HEK293 (cell line): ENCODE measurements around the gene SLC2A11.

ENCODE experiments used
- HOXD13 ChIP-seq: sonication (generic); formaldehyde crosslinking; IDR thresholded peaks from 2 replicates; pipeline ENCODE4 v1.8.0; 2022; ENCODE audit warnings: missing genetic modification reagents, borderline replicate concordance
- ZBTB20 ChIP-seq: fragments of 450-650 bp; formaldehyde crosslinking; IDR thresholded peaks from 2 replicates; pipeline ENCODE4 v1.5.1; 2016; ENCODE audit warnings: missing biosample characterization, missing genetic modification characterization
- ZNF514 ChIP-seq: fragments of 450-650 bp; formaldehyde crosslinking; IDR thresholded peaks from 2 replicates; pipeline ENCODE4 v1.5.1; 2016; ENCODE audit warnings: missing biosample characterization, missing genetic modification characterization
- TF ChIP-seq, protein P1 (sequence below): fragments of 450-650 bp; formaldehyde crosslinking; IDR thresholded peaks from 2 replicates; pipeline ENCODE4 v1.5.1; 2016; ENCODE audit warnings: missing biosample characterization, missing genetic modification characterization
- TF ChIP-seq, protein P2 (sequence below): fragments of 450-650 bp; formaldehyde crosslinking; IDR thresholded peaks from 2 replicates; pipeline ENCODE4 v1.5.1; 2016; ENCODE audit warnings: missing biosample characterization, missing genetic modification characterization, borderline replicate concordance

DNA sequence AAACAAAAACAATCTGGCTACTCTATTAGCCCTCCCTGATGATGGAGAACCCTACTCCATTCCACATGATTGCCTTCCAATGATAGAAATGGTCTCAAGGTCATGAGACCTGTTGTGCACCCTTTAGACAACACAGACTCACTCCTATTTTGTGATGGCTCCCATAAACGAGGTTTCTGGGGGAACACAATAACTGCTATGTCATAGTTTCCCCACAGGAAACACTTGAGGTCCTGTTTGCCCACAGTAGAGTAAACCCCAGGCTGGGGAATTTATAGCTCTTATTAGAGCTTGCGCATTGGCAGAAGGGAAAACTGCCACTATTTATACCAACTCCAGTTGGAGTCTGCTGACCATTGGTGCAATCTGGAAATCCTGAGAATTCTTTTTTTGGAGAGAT is 65.2 kb downstream of the SLC2A11 start:
- TF ChIP-seq, protein P1, sequence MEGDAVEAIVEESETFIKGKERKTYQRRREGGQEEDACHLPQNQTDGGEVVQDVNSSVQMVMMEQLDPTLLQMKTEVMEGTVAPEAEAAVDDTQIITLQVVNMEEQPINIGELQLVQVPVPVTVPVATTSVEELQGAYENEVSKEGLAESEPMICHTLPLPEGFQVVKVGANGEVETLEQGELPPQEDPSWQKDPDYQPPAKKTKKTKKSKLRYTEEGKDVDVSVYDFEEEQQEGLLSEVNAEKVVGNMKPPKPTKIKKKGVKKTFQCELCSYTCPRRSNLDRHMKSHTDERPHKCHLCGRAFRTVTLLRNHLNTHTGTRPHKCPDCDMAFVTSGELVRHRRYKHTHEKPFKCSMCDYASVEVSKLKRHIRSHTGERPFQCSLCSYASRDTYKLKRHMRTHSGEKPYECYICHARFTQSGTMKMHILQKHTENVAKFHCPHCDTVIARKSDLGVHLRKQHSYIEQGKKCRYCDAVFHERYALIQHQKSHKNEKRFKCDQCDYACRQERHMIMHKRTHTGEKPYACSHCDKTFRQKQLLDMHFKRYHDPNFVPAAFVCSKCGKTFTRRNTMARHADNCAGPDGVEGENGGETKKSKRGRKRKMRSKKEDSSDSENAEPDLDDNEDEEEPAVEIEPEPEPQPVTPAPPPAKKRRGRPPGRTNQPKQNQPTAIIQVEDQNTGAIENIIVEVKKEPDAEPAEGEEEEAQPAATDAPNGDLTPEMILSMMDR (tag by site-specific recombination): no peak
- TF ChIP-seq HOXD13 (no peak), ZNF514 (no peak), ZBTB20 (tag by site-specific recombination) (no peak)
- TF ChIP-seq, protein P2, sequence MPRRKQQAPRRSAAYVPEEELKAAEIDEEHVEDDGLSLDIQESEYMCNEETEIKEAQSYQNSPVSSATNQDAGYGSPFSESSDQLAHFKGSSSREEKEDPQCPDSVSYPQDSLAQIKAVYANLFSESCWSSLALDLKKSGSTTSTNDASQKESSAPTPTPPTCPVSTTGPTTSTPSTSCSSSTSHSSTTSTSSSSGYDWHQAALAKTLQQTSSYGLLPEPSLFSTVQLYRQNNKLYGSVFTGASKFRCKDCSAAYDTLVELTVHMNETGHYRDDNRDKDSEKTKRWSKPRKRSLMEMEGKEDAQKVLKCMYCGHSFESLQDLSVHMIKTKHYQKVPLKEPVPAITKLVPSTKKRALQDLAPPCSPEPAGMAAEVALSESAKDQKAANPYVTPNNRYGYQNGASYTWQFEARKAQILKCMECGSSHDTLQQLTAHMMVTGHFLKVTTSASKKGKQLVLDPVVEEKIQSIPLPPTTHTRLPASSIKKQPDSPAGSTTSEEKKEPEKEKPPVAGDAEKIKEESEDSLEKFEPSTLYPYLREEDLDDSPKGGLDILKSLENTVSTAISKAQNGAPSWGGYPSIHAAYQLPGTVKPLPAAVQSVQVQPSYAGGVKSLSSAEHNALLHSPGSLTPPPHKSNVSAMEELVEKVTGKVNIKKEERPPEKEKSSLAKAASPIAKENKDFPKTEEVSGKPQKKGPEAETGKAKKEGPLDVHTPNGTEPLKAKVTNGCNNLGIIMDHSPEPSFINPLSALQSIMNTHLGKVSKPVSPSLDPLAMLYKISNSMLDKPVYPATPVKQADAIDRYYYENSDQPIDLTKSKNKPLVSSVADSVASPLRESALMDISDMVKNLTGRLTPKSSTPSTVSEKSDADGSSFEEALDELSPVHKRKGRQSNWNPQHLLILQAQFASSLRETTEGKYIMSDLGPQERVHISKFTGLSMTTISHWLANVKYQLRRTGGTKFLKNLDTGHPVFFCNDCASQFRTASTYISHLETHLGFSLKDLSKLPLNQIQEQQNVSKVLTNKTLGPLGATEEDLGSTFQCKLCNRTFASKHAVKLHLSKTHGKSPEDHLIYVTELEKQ (tag by site-specific recombination): no peak
